HG03342 (cell line): Measurements from ENCODE around the gene ANKS1B.
"Not testable (repeated sequence)": the region's sequence is repeated elsewhere in the genome, so short reads cannot be mapped to it uniquely, and the experiment has no call there.

ENCODE experiments used
- ATAC-seq: cut with Tn5 transposase; IDR thresholded peaks from one replicate; pipeline ENCODE4 v1.9.1; 2021; ENCODE audit warnings: mild to moderate bottlenecking, moderate library complexity; ENCODE audit not compliant: unreplicated experiment

Gene ANKS1B

GRCh38 chr12:98852181-98852580 is 1132.6 kb downstream of the ANKS1B start:
- no peak for ATAC-seq

GRCh38 chr12:98847242-98847641 is 1137.5 kb downstream of the ANKS1B start:
- no peak for ATAC-seq

- no peak for ATAC-seq
These were observed 1138.8 kb downstream of the ANKS1B start for GRCh38 chr12:98845957-98846356.

- no peak for ATAC-seq
These were observed 1144.4 kb downstream of the ANKS1B start for GRCh38 chr12:98840325-98840724.

- ATAC-seq: no peak
These were observed 1146.5 kb downstream of the ANKS1B start for GRCh38 chr12:98838231-98838647.

GRCh38 chr12:98837134-98837752 is 1147.5 kb downstream of the ANKS1B start:
- ATAC-seq: not testable (repeated sequence)

GRCh38 chr12:98830657-98831056 is 1154.1 kb downstream of the ANKS1B start:
- ATAC-seq: no peak

- ATAC-seq: no peak
These were observed 1155.7 kb downstream of the ANKS1B start for GRCh38 chr12:98828802-98829600.

- no peak for ATAC-seq
These were observed 1161.7 kb downstream of the ANKS1B start for GRCh38 chr12:98823012-98823411.

- ATAC-seq: no peak
These were observed 1162.9 kb downstream of the ANKS1B start for GRCh38 chr12:98821866-98822265.

- ATAC-seq: no peak
These were observed 1163.5 kb downstream of the ANKS1B start for GRCh38 chr12:98821232-98821631.

GRCh38 chr12:98819821-98820404 is 1164.8 kb downstream of the ANKS1B start:
- no peak for ATAC-seq

- no peak for ATAC-seq
These were observed 1165.7 kb downstream of the ANKS1B start for GRCh38 chr12:98819071-98819470.

- no peak for ATAC-seq
These were observed 1166.5 kb downstream of the ANKS1B start for GRCh38 chr12:98818239-98818638.

GRCh38 chr12:98817742-98818141 is 1167.0 kb downstream of the ANKS1B start:
- ATAC-seq: no peak

- no peak for ATAC-seq
These were observed 1168.0 kb downstream of the ANKS1B start for GRCh38 chr12:98816720-98817119.

GRCh38 chr12:98814254-98814653 is 1170.5 kb downstream of the ANKS1B start:
- ATAC-seq: no peak

GRCh38 chr12:98812225-98812624 is 1172.5 kb downstream of the ANKS1B start:
- ATAC-seq: no peak

- no peak for ATAC-seq
These were observed 1176.4 kb downstream of the ANKS1B start for GRCh38 chr12:98808243-98808875.

GRCh38 chr12:98807187-98807586 is 1177.5 kb downstream of the ANKS1B start:
- no peak for ATAC-seq

- no peak for ATAC-seq
These were observed 1181.1 kb downstream of the ANKS1B start for GRCh38 chr12:98803468-98804209.
